Stimulated activated CD8-positive, alpha-beta memory T cell treated with anti-CD3 and anti-CD28 coated beads, Interleukin-15, amount 100 ng/mL, for 4 hours (primary cell): ENCODE measurements around the gene TMEM187.

ENCODE experiments used
- DNase-seq, 2 donors: peaks; one replicate each; pipeline ENCODE4 v3.0.0-alpha.2; 2020; ENCODE audit warnings: low read depth in 2 of 2

Gene TMEM187

DNA sequence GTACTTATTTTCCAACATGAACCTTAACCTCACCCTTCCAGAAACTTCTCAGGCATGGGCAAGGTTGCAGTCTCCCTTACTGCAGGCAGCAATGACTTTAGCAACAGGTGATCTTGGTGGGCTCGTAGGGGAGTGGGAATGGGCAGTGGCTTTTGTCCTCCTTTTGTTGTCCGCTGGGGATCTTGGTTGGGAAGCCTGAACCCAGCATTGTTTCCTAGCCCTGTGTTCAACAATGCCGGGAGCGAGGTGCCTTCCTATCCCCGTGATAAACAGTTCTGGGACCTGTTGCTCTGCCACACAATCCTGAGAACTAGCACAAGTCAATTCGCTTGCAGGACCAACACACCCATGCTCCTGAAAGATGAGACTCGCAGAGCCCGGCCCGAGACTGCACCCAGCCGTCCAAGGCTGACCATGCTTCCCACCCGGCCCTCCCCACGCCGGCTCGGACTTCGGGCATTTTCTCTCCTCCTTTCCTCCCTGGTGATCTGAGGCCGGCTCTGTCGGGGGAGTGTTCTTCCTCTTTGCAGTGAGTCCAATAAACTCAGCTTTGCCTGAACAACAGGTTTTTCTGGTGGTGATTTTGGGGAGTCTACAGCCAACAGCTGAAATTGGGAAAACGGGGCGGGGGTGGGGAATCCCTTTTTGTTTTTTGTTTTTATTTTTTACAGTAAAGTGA lies 26.9 kb downstream of the TMEM187 start:
- no peak for DNase-seq

DNA sequence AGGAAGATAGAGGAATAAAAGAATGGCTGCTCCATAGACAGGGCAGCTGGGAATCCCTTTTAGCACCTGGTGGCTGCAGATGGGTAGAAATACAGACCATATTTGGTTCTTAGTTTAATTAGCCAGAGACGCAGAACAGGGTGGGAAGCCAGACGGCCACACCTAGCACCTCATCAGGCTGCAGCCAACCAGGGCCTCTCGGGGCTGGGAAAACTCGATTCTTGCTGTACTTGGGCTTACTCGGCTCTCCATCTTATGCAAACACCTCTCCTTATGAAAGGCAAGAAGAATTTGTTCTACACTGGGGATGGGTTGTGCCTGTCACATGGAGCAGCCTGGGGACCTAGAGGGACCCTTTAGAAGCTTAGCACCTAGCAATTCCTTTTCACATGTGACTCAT lies 27.5 kb downstream of the TMEM187 start:
- DNase-seq, result no peak

DNA sequence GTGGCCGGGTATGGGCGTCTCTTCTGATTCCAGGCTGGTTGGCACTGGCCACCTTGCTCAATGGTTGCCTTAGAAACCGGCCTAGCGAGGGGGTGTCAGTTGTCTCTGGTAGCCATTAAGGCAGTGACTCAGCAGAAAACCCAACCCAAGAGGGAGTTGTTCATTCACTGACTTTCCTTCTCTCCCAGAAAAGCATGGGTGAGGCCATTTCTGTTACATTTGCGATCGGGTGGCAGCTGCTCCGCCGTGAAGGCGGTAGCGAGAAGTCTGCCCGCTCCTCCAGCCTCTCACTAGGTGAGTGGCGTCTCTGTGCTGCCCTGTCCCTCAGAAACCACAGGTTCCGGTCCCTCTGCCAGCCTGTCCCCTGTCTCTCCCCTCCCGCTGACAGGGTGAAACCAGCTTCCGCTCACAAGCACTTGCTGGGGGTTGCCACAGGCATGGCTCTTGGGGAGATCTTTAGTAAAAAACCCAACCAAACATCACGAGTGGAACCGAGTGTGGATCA lies 29.7 kb downstream of the TMEM187 start:
- DNase-seq, result peak in 1 of 2 donors; percentile 32

DNA sequence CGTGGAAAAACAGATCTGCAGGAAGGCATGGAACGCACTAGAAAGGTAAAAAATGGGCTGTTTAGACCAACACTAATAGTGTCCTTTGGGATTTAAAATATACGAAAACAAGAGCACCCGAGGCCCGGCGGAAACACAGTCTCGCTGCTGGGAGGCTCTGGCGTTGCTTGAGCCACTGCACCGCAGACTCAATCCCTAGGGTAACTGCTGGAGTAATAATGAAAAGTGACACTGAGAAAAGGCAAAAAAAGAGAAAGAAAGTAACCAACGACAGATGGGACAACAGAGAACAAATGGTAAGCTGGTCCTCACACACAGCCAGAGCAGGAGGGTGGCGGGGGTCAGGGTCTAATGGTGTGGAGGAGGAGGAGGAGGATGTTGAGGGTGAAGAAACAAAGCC lies 31.8 kb downstream of the TMEM187 start:
- no peak for DNase-seq

DNA sequence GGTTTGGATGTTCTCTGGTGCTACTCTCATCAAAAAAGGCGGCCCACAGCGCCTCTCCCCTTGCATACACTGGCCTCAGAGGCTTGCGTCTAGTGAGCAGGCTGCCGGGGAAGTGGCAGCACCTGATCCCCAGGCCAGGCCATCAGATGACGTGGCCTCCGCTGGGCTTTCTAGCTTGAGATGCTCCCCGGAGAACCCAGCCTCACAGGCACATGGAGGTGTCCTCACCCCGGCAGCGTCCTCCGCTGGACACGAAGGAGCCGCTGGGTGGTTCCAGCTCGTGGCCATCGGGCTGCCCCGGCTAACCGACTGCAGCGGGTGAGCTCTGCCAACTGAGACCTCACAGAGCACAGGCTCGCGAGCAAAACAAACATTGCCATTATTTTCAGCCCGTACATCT lies 34.4 kb downstream of the TMEM187 start:
- no peak for DNase-seq

DNA sequence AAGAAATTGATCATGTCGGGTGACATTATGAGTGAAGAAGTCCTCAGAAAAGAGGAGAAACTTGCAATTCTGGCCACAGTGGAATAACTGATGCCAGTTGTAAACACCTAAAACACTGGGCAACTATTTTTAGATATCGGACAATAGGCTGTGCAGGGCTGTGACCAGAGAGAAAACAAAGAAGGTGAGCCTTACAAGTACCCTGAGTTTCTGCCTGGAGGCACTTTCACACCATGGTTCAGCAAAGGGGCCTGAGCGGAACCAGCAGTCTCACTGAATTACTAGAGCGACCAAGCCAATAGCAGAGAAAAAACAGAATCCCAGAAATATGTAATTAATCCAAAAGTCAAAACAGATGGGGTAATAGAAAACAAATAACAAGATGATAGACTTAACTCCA lies 36.0 kb downstream of the TMEM187 start:
- no peak for DNase-seq

DNA sequence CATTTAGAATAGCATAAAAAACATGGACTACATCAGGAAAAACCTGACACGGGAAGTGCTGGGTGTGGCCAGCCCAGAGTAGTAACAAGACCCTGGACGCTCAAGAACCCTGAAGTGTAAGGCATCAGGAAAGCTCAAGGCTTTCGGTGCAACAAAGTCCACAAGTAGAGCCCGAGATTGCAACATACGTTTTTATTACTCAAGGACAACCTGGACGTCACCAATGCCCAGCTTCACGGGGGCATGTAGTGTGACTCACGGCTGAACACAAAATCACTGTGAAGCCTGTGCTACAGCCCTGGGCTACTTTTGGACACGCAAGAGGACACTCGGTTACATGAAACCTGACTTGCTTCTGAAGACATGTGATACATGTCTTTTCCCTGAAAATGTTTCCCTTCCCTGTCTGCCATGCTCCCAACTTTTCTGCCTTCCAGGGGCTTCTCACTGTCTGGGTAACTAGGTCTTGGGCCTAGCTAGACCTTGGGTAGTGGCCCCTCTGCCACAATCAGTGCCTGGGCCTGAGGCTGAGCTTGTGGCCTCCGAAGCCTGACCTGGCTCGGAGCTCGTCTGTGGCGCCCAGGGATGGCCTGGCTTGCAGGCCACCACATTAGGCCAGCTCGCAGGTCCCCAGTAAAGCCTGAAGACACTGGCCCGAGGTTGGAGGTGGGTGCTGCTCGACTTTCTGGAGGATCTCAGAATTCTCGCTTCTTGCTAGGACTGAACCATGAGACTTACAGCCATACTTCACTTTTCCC lies 38.0 kb downstream of the TMEM187 start:
- no peak for DNase-seq

DNA sequence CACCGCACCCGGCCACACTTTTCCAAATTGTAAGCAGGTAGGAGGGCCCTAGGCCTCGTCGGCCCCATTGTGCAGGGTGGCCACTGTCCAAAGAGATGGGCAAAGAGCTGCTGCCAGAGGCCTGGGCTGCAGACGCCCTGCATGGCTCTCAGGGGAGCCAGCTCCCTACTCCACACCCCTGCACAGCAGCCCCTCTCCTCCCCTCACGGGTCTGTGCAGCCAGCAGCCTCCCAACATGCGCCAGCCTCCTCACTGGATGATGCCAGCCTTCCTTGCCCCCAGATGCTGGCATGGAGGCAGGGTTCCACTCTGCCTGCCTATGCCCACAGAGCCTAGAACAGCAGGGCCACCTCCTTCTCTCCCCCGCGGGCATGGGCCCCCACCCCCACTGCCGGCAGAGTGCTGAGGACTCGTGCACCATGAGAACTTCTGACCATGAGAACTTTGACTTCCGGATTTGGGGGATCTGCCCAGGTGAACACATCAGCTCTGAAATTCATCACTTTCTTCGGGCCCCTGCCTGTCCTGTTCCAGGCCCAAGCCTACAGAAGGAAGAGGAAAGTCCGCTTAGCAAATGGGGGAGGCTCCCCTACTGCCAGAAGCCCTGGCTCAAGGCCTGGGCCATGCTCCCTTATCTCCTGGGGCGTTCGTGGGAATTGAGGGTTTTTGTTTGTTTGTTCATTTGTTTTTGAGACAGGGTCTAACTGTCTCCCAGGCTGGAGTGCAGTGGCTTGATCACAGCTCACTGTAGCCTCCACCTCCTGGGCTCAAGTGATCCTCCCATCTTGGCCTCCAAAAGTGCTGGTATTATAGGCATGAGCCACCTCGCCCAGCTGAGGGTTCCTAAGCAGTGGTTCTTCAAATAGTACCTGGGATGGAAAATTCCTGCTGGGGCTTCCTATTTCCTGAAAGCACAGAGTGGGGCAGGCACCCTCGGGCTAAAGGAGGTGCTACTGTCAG lies 39.1 kb downstream of the TMEM187 start:
- no peak for DNase-seq

DNA sequence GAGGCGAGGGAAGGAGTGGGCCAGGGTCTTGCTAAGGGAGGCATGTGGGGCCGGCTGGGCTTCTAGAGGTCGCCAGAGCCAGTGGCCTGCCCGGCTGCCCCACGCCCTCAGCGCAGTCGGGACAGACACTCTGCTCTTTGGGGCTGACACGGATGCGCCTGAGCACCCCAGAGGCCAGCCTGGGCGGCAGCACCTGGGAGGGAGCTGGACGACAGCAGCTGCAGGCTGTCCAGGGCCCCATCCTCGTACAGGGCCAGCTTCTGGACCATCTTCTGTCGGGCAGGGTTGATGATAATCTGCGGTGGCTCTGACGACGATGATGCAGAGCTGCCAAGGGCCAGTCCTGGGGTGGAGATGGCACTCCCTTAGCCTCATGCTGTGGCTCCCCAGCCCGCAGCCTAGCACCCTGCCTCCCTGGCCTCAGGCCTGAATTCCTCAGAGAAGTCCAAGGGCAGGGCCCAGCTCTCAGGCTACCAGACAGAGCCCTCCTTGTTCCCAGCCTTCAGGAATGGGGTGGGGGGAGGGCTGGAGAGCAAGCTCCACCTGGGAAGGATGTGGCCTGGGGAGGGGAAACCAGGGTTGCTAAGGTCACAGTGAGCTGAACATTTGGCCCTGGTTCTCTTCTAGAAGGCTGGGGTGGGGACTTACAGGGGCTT lies 39.9 kb downstream of the TMEM187 start:
- DNase-seq, result no peak

DNA sequence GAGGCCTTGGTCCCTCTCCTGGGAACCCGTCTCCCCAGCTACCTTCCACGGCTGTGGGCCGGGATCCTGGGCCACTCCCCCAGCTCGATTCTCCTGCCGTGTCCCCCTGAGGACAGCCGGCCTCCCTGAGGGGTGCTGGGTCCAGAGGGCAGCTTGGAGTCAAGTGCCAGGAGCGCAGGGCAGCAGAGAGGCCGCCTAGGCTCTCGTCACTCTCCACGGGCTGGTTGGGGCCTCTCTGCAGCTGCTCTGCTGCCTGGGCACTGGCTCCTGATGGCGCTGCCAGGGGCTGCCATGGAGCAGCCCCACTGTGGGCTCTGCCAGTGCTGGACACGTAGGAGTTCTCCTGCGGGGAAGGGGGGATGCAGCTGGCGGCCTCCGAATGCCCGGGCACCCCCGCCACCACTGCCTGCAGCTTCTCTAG lies 40.5 kb downstream of the TMEM187 start:
- DNase-seq, result no peak

DNA sequence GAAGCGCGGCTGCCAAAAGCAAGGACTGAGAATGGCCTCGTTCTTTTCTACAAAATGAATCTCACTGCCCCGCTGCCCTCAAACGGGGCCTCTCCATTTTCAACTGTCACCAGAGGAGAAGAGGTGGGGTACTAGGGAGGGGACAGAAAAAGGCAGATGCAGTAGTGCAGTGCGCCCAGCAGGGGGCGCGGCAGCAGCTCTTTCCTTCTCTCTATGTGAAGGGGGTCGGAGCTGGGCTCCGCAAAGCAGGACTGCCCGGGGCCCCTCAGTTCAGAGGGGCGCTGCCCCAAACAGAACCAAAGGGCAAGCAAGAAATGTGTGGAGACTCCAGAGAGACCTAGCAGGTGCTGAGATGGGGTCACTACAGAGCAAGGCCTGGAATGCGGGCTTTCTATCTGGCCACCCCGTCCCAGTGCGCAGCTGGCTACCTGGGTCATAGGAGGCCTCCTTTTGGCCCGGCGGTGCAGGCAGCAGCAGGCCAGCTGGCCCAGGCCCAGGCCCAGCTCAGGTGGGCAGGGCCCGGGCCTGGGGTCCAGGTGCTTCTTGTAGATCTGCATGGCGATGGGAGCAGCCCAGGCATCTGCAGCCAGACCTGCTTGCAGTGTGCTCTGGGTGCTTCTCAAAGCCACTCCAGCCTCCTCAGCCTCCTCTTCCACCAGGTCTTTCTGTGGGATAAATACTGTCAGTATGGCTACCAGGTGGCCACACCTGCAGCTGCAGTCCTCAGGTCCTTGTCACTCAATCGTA lies 41.2 kb downstream of the TMEM187 start:
- DNase-seq, result no peak

DNA sequence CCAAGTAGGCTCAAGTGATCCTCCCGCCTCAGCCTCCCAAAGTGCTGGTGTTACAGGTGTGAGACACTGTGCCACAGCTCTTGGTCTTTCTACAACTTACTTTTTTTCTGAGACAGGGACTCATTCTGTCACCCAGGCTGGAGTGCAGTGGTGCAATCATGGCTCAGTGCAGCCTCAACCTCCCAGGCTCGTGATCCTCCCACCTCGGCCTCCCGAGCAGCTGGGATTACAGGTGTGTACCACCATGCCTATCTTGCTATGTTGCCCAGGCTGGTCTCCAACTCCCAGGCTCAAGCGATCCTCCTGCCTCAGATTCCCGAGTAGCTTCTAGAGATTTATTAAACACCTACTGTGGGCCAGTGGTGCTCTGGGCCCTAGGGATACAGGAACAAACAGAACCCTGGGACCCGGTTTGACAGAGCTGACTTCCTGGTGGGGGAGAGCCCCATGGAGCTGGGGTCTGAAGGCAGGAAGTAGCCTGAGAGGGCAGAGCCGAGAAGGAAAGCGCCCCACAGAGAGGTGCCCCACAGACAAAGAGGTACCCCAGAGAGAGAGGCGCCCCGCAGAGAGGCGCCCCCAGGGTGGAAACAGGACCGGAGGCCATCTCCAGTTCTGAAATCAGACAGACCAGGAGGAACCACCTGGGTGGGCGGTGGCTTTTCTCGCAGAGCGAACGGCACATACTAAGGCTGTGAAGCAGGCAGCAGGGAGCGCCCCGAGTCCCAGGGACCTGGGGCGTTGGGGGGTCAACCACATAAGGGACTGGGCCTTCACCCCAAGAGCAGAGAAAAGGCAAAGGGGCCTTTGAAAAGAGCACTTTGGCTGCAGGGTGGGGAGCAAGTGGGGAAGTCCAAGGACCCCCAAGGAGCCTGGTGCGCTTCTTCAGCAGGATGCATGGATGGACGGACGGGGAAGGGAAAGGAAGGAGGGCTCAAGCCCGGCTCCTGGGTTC lies 42.2 kb downstream of the TMEM187 start:
- no peak for DNase-seq

DNA sequence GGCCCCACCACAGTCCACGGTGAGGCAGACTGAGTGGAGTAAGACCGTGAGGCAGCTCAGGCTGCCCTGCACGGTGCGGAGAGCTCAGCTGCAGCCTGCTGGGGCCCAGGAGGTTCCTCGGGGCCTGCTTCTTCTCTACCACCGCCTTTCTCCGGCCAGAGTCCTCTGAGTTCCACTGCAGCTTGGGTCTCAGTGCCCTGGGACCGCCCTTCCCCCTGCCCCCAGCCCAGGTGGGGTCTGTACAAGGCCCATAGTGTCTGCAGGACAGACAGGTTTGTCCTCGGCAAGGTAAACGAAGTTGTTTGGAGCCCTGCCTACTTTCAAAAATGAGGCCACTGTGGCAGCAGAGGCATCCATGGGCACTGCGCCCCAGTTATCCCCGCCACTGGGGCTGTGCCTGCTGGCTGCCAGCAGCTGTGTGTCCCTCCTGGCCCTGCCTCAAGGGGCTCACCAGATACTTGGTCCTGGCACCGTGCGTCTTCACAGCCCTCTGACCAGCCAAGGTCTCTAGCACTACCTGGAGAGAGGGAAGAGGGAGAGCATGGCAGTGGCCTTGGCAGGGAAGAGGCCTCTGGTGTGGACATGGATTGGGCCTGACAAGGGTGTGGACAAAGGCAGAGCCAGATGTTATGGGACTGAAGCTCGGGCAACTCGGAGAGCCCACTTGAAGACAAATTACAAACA lies 43.2 kb downstream of the TMEM187 start:
- DNase-seq, result no peak

DNA sequence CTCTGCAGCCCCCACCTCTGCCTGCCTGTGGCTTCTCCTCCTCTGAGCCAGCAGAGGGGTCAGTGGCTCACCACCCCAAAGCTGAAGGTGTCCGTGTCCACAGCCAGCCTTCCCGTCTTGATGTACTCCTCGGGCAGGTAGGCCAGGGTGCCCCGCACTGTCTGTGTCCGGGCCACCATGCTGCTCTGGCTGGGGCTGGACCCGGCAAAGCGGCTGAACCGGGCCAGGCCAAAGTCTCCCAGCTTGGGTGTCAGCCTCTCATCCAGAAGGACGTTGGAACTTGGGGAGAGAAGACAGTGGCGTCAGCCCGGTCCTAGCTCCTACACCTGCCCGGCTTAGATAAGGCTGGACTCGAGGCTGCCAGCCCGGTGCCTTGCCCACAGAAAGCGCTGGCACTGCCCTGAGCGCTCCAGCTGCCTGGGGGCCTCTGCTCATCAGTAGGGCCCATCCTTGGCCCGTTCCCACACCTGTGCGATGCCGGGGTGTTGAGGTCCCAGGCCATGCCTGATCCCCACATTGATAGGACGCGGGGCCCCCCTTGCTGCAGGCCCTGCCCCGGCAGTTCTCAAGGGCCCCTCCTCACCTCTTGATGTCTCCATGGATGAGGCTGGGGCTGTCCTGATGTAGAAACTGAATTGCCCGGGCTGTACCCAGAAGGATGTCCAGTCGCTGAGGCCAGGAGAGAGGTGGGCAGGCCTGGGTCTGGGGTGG lies 44.0 kb downstream of the TMEM187 start:
- DNase-seq, result no peak

DNA sequence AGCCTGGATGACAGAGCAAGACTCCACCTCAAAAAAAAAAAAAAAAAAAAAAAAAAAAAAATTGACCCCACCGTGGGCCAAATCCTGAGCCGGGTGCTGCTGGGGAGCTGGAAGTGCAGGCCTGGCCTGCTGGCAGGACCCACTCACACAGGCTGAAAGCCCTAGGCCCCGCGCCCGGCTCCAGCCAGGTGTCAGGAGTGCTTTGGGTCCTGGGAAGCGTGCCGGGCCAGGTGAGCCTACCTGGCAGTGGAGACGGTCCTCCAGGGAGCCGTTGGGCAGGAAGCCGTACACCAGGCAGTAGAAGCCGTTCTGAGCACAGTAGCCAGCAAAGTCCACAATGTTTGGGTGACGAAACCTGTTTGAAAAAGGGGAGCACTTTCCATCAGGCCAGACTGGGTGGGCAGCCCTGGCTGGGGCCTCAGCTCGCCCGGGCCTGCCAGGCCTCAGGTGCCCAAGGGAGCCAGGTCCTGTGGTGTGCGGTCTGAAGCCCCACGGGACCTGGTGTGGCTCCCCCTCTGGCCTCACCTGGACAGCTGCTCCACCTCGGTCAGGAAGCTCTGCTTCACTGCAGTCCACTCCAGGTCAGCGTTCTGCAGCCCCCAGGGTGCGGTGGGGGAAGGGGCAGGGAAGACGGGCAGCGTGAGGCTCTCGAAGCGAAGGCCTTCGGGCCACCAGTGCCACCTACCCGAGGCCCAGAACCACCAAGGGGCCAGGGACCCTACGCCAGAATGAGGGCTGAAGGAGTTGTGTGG lies 45.4 kb downstream of the TMEM187 start:
- DNase-seq, result no peak

DNA sequence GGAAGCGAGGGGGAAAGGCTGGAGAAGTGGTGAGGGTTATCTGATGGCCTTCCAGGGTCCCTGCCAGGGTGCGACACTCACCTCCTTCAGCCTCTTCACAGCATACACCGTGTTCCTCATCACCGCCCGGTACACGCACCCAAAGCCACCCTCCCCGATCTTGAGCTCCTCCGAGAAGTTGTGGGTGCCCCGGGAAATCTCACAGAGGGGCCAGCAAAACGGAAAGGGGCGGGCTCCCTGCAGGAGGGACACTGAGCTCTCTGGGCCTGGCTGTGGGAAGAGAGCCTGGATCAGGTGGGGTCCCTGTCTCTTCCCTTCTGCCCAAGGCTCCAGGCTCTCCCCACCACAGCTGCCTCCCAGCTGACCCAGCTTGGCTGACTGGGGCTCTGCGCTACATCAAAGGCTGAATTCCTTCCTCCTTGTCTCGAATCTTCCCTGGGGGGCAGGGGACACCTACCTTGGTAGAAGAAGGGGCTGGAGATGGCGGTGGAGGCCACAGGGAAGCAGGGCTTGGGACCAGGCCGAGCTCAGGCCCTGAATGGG lies 46.0 kb downstream of the TMEM187 start:
- DNase-seq, result no peak

DNA sequence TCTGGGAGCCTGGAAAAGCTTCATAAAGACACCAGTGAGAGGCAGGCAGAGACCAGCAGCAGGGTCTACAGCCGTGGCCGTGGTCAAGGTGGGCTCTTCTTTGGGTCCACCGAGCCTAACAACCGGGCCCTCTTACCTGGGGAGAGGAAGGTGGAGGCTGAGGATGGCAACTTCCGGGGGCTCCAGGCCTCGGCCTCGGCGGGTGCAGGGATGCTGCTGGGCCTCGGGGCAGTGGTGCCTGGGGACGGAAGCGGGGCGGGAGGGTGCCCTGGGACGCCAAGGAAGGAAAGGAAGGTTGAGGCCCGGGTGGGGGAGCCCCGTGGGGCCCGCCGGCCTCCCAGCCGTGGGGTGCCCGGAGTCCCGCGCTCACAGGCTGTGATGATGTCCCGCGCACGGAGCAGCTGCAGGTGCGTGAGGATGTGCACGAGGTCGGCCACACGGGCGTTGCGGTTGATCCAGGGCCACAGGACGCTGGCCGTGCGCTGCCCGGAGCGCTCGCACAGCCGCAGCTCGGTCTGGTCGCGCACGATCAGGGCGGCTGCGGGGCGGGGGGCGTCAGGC lies 46.6 kb downstream of the TMEM187 start:
- DNase-seq, result no peak
